Measurements from ENCODE around the gene BRD1. TPM values are rescaled to one million over a fixed set of nuclear protein-coding genes. Genes with fewer than 3 reads are reported as not detected.

The BRD1 gene
- total RNA-seq, 1 donor, result 23.5 TPM

- Histone ChIP-seq H4K20me1 (ENCODE audit: insufficient read depth, low read length) (peaks cover 81% of the 10 kb centered on the region), H3K4me1 (ENCODE audit: insufficient read depth, low read length) (no peaks in the 10 kb centered on the region), H3K27me3 (ENCODE audit: insufficient read depth, low read length) (no peaks in the 10 kb centered on the region)
Observed at GRCh38 chr22:49807780-49808708, 19.6 kb downstream of the BRD1 start.

GRCh38 chr22:49807129-49807528, 20.5 kb downstream of the BRD1 start:
- Histone ChIP-seq H3K4me2 (ENCODE audit: insufficient read depth, low read length) (no peak overlapping the region), H3K36me3 (ENCODE audit: insufficient read depth, low read length) (peaks cover 11% of the 10 kb centered on the region), H3K27me3 (ENCODE audit: insufficient read depth, low read length) (no peaks in the 10 kb centered on the region), H3K4me3 (ENCODE audit: insufficient read depth, low read length) (no peak overlapping the region), H3K4me1 (ENCODE audit: insufficient read depth, low read length) (no peaks in the 10 kb centered on the region), H3K9me3 (ENCODE audit: low read depth, low read length) (no peaks in the 10 kb centered on the region), H3K79me2 (ENCODE audit: insufficient read depth, low read length) (peaks cover 97% of the 10 kb centered on the region), H3K27ac (ENCODE audit: low read depth, low read length) (no peak overlapping the region), H2AFZ (ENCODE audit: low read length) (no peak overlapping the region), H4K20me1 (ENCODE audit: insufficient read depth, low read length) (peaks cover 77% of the 10 kb centered on the region)
- TF ChIP-seq CTCF (IDR thresholded peaks at IDR 0.05; ENCODE audit: extremely low read depth, low read depth, low read length), result no peak
- DNase-seq (ENCODE audit: insufficient read length, low spot score, missing footprints), result no peak

More at GRCh38 chr22:49807780-49808708, 19.6 kb downstream of the BRD1 start:
- H2AFZ ChIP-seq (ENCODE audit: low read length), result no peak overlapping the region
- H3K4me3 ChIP-seq (ENCODE audit: insufficient read depth, low read length), result no peak overlapping the region
- peaks cover 100% of the 10 kb centered on the region for H3K79me2 ChIP-seq (ENCODE audit: insufficient read depth, low read length)
- TF ChIP-seq CTCF (IDR thresholded peaks at IDR 0.05; ENCODE audit: extremely low read depth, low read depth, low read length), result no peak
- H3K36me3 ChIP-seq (ENCODE audit: insufficient read depth, low read length), result peaks cover 7% of the 10 kb centered on the region
- DNase-seq (ENCODE audit: insufficient read length, low spot score, missing footprints), result peak; percentile 45
- H3K27ac ChIP-seq (ENCODE audit: low read depth, low read length), result no peak overlapping the region
- no peaks in the 10 kb centered on the region for H3K9me3 ChIP-seq (ENCODE audit: low read depth, low read length)
- no peak overlapping the region for H3K4me2 ChIP-seq (ENCODE audit: insufficient read depth, low read length)

GRCh38 chr22:49803737-49804375, 23.8 kb downstream of the BRD1 start:
- H4K20me1 ChIP-seq (ENCODE audit: insufficient read depth, low read length), result peaks cover 80% of the 10 kb centered on the region
- H3K4me3 ChIP-seq (ENCODE audit: insufficient read depth, low read length), result no peak overlapping the region
- peaks cover 96% of the 10 kb centered on the region for H3K79me2 ChIP-seq (ENCODE audit: insufficient read depth, low read length)
- no peak overlapping the region for H3K27ac ChIP-seq (ENCODE audit: low read depth, low read length)
- no peak for TF ChIP-seq CTCF (IDR thresholded peaks at IDR 0.05; ENCODE audit: extremely low read depth, low read depth, low read length)
- no peaks in the 10 kb centered on the region for H3K27me3 ChIP-seq (ENCODE audit: insufficient read depth, low read length)
- H2AFZ ChIP-seq (ENCODE audit: low read length), result no peak overlapping the region
- peaks cover 12% of the 10 kb centered on the region for H3K36me3 ChIP-seq (ENCODE audit: insufficient read depth, low read length)
- H3K9me3 ChIP-seq (ENCODE audit: low read depth, low read length), result no peaks in the 10 kb centered on the region
- H3K4me1 ChIP-seq (ENCODE audit: insufficient read depth, low read length), result no peaks in the 10 kb centered on the region
- H3K4me2 ChIP-seq (ENCODE audit: insufficient read depth, low read length), result no peak overlapping the region
- DNase-seq (ENCODE audit: insufficient read length, low spot score, missing footprints), result no peak

GRCh38 chr22:49803134-49803533, 24.5 kb downstream of the BRD1 start:
- DNase-seq (ENCODE audit: insufficient read length, low spot score, missing footprints), result no peak
- Histone ChIP-seq H3K9me3 (ENCODE audit: low read depth, low read length) (no peaks in the 10 kb centered on the region), H3K27me3 (ENCODE audit: insufficient read depth, low read length) (no peaks in the 10 kb centered on the region), H3K4me2 (ENCODE audit: insufficient read depth, low read length) (no peak overlapping the region), H4K20me1 (ENCODE audit: insufficient read depth, low read length) (peaks cover 81% of the 10 kb centered on the region), H3K4me3 (ENCODE audit: insufficient read depth, low read length) (no peak overlapping the region), H3K36me3 (ENCODE audit: insufficient read depth, low read length) (peaks cover 19% of the 10 kb centered on the region), H3K79me2 (ENCODE audit: insufficient read depth, low read length) (peaks cover 96% of the 10 kb centered on the region), H3K4me1 (ENCODE audit: insufficient read depth, low read length) (no peaks in the 10 kb centered on the region), H3K27ac (ENCODE audit: low read depth, low read length) (no peak overlapping the region), H2AFZ (ENCODE audit: low read length) (no peak overlapping the region)
- no peak for TF ChIP-seq CTCF (IDR thresholded peaks at IDR 0.05; ENCODE audit: extremely low read depth, low read depth, low read length)

All from osteoblast (primary cell).